Measurements from ENCODE around the gene SH3PXD2A.

- no peak for TF ChIP-seq TAF1 (IDR thresholded peaks at IDR 0.05; ENCODE audit: low read depth, low read length)
- no peak for TF ChIP-seq POLR2A (IDR thresholded peaks at IDR 0.05; ENCODE audit: low read depth, low read length)
- TF ChIP-seq POU2F2 (IDR thresholded peaks at IDR 0.05; ENCODE audit: low read depth, low read length): no peak
- no peak for TF ChIP-seq POLR2AphosphoS5 (IDR thresholded peaks at IDR 0.05; ENCODE audit: low read depth, low read length)
- no peak for TF ChIP-seq SPI1 (IDR thresholded peaks at IDR 0.05; ENCODE audit: low read depth, low read length)
Observed at GRCh38 chr10:103836273-103836672, 19.1 kb downstream of the SH3PXD2A start.

Measured in GM12891 (cell line).